Activated T-cell treated with anti-CD3 and anti-CD28 coated beads, Interleukin-2, amount 50 U/mL, for 4 hours (primary cell): ENCODE data around the gene MAP3K2. TPM values are rescaled to one million over a fixed set of nuclear protein-coding genes. Genes with fewer than 3 reads are reported as not detected.

Experiments
- ATAC-seq, 2 donors: fragments of 200-7000 bp; cut with Tn5 transposase; one replicate each; pipeline ENCODE4 v1.10.0; 2021
- DNase-seq: peaks from one replicate; pipeline ENCODE4 v3.0.0-alpha.2; 2020
- H3K27me3 Mint-ChIP-seq: one replicate; pipeline ENCODE4 v1.8.0; 2021; ENCODE audit warnings: low read depth, mixed read lengths
- H3K36me3 Mint-ChIP-seq: one replicate; pipeline ENCODE4 v1.8.0; 2022; ENCODE audit warnings: mixed read lengths; ENCODE audit not compliant: insufficient read depth
- H3K4me1 Mint-ChIP-seq: one replicate; pipeline ENCODE4 v1.8.0; 2021; ENCODE audit warnings: low read depth, mixed read lengths
- H3K4me3 Mint-ChIP-seq: one replicate; pipeline ENCODE4 v1.8.0; 2021; ENCODE audit warnings: mild to moderate bottlenecking, moderate library complexity, mixed read lengths
- H3K9me3 Mint-ChIP-seq: one replicate; pipeline ENCODE4 v1.8.0; 2021; ENCODE audit warnings: mixed read lengths
- total RNA-seq, 3 donors: library from RNA; stranded (reverse); gene quantifications; one replicate each; pipeline ENCODE4 v1.2.1, GENCODE V29; 2021

MAP3K2 gene
- total RNA-seq, 3 donors from 2014 or later, result 60.2 to 69.1 (median 63.8) TPM

- no peak for DNase-seq
Observed at GRCh38 chr2:127405255-127405610, 17.5 kb upstream of the MAP3K2 start.

DNA sequence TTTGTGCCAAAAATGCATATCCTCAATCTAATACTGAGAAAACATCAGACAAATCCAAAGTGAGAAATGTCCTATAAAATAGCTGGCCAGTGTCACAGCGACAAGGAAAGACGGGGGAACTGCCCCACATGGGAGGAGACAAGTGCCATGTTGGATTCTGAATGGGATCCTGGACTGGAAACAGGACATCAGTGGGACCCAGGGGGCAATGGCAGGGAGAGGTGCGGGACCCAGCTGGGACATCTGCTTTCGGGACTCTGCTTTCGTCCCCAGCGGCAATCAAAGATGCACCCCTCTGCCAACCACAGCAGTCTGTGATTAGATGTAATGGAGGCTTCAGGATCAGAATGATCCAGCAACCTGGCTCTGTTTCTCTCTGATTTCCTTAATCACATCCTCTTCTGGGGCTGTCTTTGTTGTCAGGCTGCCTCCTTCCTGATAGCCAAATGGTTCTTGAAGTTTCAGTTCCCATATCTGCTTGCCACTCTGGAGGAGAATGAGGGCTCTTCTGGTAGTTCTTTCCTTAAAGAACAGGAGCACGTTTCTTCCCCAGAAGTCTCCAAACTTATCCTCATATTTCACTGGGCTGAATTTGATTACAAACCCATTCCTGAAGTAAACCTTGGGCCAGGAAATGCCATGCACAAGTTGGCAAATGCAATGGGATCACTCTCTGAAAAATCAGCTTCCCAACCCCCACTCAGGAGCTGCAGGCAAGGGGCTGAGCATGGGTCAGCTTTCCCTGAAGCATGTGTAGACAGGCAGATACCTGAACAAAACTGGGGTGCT is 16.9 kb upstream of the MAP3K2 start:
- Mint-ChIP-seq H3K27me3 (no peaks in the 10 kb centered on the region), H3K4me1 (peaks cover 18% of the 10 kb centered on the region), H3K9me3 (no peaks in the 10 kb centered on the region), H3K4me3 (no peak overlapping the region), H3K36me3 (no peaks in the 10 kb centered on the region)
- ATAC-seq (no peak), DNase-seq (no peak)

More at GRCh38 chr2:127405255-127405610, 17.5 kb upstream of the MAP3K2 start:
- Mint-ChIP-seq H3K27me3 (no peaks in the 10 kb centered on the region), H3K4me1 (peaks cover 23% of the 10 kb centered on the region), H3K9me3 (no peaks in the 10 kb centered on the region), H3K36me3 (no peaks in the 10 kb centered on the region), H3K4me3 (no peak overlapping the region)
- ATAC-seq, result no peak

- DNase-seq, result no peak
- Mint-ChIP-seq H3K4me1 (peaks cover 16% of the 10 kb centered on the region), H3K27me3 (no peaks in the 10 kb centered on the region), H3K36me3 (no peaks in the 10 kb centered on the region), H3K4me3 (no peak overlapping the region), H3K9me3 (no peaks in the 10 kb centered on the region)
- no peak for ATAC-seq
Observed at GRCh38 chr2:127403460-127403859, 15.7 kb upstream of the MAP3K2 start.

DNA sequence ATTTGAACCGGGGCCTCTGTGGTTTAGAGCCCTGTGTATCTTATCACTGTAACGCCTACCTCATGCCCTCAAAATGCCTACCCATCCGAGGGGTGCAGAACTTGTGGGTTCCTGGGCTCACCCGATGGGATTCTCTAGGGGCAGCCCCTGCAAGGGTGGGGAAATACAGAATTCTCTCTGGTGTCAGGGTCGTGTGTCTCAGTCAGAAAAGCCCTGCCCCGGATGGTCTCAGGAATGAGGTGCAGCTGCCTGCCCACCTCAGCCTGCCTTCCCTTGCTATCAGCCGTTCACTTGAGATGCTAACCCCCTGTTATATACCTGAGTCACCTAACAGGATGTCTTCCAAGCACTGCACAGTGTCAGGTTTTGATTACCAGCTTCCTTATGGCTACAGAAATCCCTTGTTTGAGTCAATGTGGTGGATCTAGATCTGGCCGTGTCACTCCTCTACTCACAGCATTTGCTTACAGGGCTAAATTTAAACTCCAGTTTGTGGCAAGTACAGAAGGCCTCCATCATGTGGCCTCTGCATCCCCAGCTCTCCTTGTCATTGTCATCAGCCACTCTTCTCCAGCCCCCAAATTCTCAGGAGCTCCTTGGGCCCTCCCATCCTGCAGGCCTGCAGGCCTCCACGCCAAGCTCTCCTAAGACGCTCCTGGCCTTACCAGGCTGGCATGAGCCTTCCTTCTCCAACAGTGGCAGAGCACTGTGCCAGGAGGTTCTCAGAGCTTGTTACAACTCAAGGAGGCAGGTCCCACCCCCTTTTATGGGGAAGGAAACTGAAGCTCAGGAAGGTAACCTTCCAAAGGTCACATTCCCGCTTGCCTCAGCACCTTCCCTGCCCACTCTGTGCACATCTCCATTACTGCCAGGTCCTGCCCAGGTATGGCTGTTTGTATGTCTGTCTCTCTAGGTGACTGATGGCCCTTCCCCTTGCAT is 14.3 kb upstream of the MAP3K2 start:
- ATAC-seq (peak; percentile 64 to 72), DNase-seq (no peak)
- Mint-ChIP-seq H3K27me3 (no peaks in the 10 kb centered on the region), H3K9me3 (no peaks in the 10 kb centered on the region), H3K4me1 (peaks cover 14% of the 10 kb centered on the region), H3K36me3 (no peaks in the 10 kb centered on the region), H3K4me3 (no peak overlapping the region)

DNA sequence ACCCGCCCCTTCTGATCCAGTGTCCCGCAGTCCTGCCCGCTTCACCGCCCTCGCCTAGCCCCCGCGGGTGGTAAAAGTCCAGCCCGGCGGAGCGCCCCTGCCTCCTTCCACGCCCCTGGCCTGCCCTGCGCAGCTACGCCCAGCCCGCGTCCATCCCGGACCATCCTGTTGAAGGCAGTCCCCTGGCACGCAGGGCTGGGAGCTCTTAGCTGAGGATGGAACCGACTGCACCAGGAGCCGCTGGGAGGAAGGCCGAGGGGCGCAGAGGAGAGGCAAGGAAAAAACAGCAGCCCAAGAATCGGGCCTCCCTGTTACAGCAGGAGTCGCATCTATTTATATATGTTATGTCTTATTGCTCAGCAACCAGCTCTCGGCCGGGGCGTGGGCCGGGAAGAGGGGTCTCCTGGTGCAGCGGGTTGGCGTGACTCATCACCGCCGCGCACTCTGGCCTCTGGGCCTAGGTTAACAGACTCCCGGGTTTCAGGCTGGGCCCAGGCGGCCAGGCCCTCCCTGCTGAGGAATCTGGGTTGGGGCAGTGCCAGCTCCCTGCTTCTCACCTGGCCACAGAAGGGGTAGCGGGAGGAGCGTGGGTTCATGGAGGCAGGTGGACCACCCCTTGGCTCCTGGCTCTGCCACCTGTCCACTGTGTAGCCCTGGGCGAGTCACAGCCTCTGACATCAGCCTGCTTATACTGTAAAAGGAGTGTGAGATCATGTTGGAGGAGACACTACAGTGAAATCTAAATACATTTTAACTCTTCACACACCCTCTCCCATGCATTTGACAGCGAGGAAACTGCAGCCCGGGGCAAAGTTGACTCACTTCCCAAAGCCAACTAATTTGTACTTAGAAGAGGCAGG is 13.4 kb upstream of the MAP3K2 start:
- DNase-seq, result no peak

GRCh38 chr2:127400533-127400896 is 12.7 kb upstream of the MAP3K2 start:
- H3K4me1 Mint-ChIP-seq, result peaks cover 14% of the 10 kb centered on the region
- no peaks in the 10 kb centered on the region for H3K9me3 Mint-ChIP-seq
- H3K27me3 Mint-ChIP-seq, result no peaks in the 10 kb centered on the region
- H3K36me3 Mint-ChIP-seq, result no peaks in the 10 kb centered on the region
- no peak overlapping the region for H3K4me3 Mint-ChIP-seq
- no peak for ATAC-seq
- DNase-seq, result no peak

More for the DNA sequence above, 13.4 kb upstream of the MAP3K2 start:
- Mint-ChIP-seq H3K4me1 (peaks cover 14% of the 10 kb centered on the region), H3K36me3 (no peaks in the 10 kb centered on the region), H3K27me3 (no peaks in the 10 kb centered on the region), H3K9me3 (no peaks in the 10 kb centered on the region), H3K4me3 (no peak overlapping the region)
- peak in 1 of 2 donors; percentile 39 for ATAC-seq

- Mint-ChIP-seq H3K9me3 (no peaks in the 10 kb centered on the region), H3K4me1 (peaks cover 14% of the 10 kb centered on the region), H3K27me3 (no peaks in the 10 kb centered on the region), H3K4me3 (no peak overlapping the region), H3K36me3 (peaks cover 2% of the 10 kb centered on the region)
- peak; percentile 40 for DNase-seq
- ATAC-seq, result peak; percentile 65 to 67
Observed at GRCh38 chr2:127398239-127398590, 10.4 kb upstream of the MAP3K2 start.

- ATAC-seq (no peak), DNase-seq (no peak)
- Mint-ChIP-seq H3K4me1 (peaks cover 18% of the 10 kb centered on the region), H3K36me3 (peaks cover 2% of the 10 kb centered on the region), H3K9me3 (no peaks in the 10 kb centered on the region), H3K4me3 (no peak overlapping the region), H3K27me3 (no peaks in the 10 kb centered on the region)
Observed at GRCh38 chr2:127397568-127398238, 9.9 kb upstream of the MAP3K2 start.

DNA sequence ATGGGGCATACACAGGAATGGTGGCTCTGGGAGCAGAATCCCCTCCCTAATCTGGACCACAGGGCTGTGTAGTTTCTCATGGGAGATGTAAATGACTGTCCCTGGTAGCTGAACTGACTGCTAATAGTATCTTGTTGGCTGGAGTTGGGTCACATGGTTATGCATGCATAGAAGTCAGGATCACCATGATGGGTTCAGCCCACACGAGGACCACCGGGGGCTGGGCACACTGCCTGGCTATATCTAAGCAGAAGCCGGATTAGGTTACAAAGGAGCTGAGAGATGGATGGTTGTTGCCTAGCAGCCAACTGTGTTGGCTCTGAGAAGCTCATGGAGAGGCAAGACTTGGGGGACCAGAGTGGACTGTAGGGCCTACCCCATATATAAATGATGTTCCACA is 6.7 kb upstream of the MAP3K2 start:
- Mint-ChIP-seq H3K27me3 (no peaks in the 10 kb centered on the region), H3K4me3 (no peak overlapping the region), H3K9me3 (no peaks in the 10 kb centered on the region), H3K4me1 (peaks cover 32% of the 10 kb centered on the region), H3K36me3 (peaks cover 2% of the 10 kb centered on the region)
- no peak for DNase-seq
- no peak for ATAC-seq

DNA sequence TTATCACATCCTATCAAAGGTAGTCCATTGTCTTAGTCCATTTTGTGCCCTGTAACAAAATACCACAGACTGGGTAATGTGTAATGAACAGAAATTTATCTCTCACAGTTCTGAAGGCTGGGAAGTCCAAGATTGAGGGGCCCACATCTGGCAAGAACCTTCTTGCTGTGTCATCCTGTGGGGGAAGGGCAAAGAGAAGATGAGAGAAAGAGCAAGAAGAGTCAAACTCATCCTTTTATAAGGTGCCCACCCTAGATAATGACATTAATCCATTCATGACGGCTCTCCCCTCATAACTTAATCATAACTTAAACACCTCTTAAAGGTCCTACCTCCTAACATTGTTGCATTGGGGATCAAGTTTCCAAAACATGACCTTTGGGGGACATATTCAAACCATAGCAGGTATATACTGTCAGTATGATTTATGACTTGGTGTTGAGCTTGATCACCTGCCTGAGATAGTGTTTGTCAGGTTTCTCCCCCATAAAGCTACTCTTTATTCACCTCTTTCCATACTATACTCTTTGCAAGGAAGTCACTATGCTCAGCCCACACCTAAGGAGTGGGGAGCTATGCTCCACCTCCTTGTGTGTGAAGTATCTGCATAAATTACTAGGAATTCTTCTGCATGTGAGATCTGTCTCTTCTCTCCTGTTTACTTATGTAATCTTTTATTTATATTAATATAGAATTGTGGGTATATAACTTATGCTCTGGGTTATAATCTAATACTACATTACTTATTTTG is 5.2 kb upstream of the MAP3K2 start:
- H3K4me3 Mint-ChIP-seq, result no peak overlapping the region
- no peak for ATAC-seq
- peaks cover 42% of the 10 kb centered on the region for H3K4me1 Mint-ChIP-seq
- no peak for DNase-seq
- no peaks in the 10 kb centered on the region for H3K9me3 Mint-ChIP-seq
- peaks cover 2% of the 10 kb centered on the region for H3K36me3 Mint-ChIP-seq
- no peaks in the 10 kb centered on the region for H3K27me3 Mint-ChIP-seq

DNA sequence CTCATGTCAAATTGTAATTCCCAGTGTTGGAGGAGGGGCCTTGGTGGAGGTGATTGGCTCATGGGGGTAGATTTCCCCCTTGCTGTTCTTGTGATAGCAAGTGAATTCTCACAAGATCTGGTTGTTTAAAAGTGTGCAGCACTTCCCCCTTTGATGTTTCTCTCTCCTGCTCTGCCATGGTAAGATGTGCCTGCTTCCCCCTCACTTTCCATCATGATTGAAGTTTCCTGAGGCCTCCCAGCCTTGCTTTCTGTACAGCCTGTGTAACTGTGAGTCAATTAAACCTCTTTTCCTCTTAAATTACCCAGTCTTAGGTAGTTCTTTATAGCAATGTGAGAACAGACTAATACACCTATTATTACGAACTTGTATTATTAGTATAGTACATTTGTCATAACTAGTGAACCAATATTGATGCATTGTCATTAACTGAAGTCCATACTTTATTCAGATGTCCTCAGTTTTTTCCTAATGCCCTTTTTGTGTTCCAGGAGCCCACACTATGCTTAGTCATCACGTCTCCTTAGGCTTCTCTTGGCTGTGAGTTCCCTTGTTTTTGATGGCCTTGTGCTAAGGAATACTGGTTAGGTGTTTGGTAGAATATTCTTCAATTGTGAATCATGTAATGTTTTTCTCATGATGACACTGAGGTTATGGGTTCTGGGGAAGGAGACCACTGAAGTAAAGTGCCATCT is 4.5 kb upstream of the MAP3K2 start:
- no peak for ATAC-seq
- no peak overlapping the region for H3K4me3 Mint-ChIP-seq

DNA sequence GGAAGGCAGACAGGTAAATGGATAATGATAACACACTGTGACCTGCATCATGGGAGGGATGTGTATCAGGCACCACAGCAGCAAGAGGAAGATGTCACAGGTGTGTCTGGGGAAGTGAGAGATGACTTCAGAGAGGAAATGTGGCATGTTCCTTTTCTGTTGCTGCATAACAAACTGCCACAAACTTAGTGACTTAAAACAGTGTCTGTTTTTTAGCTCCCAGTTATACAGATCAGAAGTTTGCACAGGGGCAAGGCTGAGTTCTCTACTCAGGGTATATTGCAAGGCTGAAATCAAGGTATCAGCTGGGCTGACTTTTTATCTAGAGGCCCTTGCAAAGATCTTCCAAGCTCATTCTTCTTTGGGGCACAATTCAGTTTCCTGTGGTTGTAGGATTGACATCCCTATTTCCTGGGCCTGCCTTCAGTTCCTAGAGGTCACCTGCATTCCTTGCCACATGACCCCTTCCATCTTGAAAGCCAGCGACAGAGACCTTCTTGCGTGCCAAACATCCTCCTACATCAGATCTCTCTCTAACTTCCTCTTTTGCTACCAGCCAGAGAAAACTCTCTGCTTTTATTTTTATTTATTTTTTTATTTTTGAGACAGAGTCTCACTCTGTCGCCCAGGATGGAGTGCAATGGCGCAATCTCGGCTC is 2.1 kb upstream of the MAP3K2 start:
- Mint-ChIP-seq H3K4me1 (peaks cover 62% of the 10 kb centered on the region), H3K27me3 (no peaks in the 10 kb centered on the region), H3K4me3 (no peak overlapping the region), H3K9me3 (no peaks in the 10 kb centered on the region), H3K36me3 (peaks cover 2% of the 10 kb centered on the region)
- ATAC-seq, result no peak
- DNase-seq, result no peak

More for the DNA sequence above, 4.5 kb upstream of the MAP3K2 start:
- no peaks in the 10 kb centered on the region for H3K9me3 Mint-ChIP-seq
- no peak for DNase-seq
- peaks cover 42% of the 10 kb centered on the region for H3K4me1 Mint-ChIP-seq
- H3K36me3 Mint-ChIP-seq, result peaks cover 2% of the 10 kb centered on the region
- no peaks in the 10 kb centered on the region for H3K27me3 Mint-ChIP-seq
